HL-60 (cell line): ENCODE results near the gene TMEM63A.

Experiments used
- GABPA ChIP-seq: IDR thresholded peaks from 2 replicates; pipeline ENCODE4 v1.6.1; 2012; ENCODE audit warnings: low read depth
- POLR2AphosphoS5 ChIP-seq: IDR thresholded peaks from 2 replicates; pipeline ENCODE4 v1.6.1; 2012; ENCODE audit warnings: low read depth
- TF ChIP-seq, protein P1 (sequence below): IDR thresholded peaks from one replicate; pipeline ENCODE4 v1.5.1; 2011; ENCODE audit warnings: low read length, control low read depth, inconsistent platforms; ENCODE audit not compliant: insufficient read depth
- TF ChIP-seq, protein P2 (sequence below): IDR thresholded peaks from 2 replicates; pipeline ENCODE4 v1.6.1; 2012; ENCODE audit warnings: low read depth; ENCODE audit not compliant: insufficient replicate concordance

DNA sequence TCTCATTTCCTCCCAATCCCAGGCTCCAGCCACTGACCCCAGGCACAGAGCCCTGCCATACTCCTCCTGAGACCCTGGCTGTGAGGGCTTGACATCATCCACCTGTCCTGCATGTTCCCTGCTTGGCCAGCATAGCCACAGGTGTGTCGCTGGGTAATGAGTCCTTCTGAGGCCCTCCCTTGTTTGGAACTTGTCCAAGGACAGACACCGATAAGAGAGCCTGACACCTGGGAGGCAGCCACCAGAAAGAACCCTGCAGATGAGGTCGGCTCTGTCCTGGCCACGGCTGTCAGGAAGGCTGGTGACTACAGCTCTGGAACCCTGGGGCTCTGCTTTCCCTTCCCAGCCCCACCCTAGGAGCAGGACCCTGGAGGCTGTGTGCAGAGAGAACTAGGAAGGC is 34.6 kb downstream of the TMEM63A start:
- TF ChIP-seq POLR2AphosphoS5, result no peak
- TF ChIP-seq, protein P1, sequence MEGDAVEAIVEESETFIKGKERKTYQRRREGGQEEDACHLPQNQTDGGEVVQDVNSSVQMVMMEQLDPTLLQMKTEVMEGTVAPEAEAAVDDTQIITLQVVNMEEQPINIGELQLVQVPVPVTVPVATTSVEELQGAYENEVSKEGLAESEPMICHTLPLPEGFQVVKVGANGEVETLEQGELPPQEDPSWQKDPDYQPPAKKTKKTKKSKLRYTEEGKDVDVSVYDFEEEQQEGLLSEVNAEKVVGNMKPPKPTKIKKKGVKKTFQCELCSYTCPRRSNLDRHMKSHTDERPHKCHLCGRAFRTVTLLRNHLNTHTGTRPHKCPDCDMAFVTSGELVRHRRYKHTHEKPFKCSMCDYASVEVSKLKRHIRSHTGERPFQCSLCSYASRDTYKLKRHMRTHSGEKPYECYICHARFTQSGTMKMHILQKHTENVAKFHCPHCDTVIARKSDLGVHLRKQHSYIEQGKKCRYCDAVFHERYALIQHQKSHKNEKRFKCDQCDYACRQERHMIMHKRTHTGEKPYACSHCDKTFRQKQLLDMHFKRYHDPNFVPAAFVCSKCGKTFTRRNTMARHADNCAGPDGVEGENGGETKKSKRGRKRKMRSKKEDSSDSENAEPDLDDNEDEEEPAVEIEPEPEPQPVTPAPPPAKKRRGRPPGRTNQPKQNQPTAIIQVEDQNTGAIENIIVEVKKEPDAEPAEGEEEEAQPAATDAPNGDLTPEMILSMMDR, result no peak
- no peak for TF ChIP-seq GABPA
- TF ChIP-seq, protein P2, sequence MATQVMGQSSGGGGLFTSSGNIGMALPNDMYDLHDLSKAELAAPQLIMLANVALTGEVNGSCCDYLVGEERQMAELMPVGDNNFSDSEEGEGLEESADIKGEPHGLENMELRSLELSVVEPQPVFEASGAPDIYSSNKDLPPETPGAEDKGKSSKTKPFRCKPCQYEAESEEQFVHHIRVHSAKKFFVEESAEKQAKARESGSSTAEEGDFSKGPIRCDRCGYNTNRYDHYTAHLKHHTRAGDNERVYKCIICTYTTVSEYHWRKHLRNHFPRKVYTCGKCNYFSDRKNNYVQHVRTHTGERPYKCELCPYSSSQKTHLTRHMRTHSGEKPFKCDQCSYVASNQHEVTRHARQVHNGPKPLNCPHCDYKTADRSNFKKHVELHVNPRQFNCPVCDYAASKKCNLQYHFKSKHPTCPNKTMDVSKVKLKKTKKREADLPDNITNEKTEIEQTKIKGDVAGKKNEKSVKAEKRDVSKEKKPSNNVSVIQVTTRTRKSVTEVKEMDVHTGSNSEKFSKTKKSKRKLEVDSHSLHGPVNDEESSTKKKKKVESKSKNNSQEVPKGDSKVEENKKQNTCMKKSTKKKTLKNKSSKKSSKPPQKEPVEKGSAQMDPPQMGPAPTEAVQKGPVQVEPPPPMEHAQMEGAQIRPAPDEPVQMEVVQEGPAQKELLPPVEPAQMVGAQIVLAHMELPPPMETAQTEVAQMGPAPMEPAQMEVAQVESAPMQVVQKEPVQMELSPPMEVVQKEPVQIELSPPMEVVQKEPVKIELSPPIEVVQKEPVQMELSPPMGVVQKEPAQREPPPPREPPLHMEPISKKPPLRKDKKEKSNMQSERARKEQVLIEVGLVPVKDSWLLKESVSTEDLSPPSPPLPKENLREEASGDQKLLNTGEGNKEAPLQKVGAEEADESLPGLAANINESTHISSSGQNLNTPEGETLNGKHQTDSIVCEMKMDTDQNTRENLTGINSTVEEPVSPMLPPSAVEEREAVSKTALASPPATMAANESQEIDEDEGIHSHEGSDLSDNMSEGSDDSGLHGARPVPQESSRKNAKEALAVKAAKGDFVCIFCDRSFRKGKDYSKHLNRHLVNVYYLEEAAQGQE, result no peak
